ENCODE results near the gene PARD6A. TPM values are rescaled to one million over a fixed set of nuclear protein-coding genes. Genes with fewer than 3 reads are reported as not detected.
A peak's percentile ranks its signal among the peaks of the same experiment; 100 is the strongest.

PARD6A gene
- polyA plus RNA-seq, 1 donor (not counting 4 experiments of a cell fraction or from before 2014, with no cell fraction given): 0.20 TPM

DNA sequence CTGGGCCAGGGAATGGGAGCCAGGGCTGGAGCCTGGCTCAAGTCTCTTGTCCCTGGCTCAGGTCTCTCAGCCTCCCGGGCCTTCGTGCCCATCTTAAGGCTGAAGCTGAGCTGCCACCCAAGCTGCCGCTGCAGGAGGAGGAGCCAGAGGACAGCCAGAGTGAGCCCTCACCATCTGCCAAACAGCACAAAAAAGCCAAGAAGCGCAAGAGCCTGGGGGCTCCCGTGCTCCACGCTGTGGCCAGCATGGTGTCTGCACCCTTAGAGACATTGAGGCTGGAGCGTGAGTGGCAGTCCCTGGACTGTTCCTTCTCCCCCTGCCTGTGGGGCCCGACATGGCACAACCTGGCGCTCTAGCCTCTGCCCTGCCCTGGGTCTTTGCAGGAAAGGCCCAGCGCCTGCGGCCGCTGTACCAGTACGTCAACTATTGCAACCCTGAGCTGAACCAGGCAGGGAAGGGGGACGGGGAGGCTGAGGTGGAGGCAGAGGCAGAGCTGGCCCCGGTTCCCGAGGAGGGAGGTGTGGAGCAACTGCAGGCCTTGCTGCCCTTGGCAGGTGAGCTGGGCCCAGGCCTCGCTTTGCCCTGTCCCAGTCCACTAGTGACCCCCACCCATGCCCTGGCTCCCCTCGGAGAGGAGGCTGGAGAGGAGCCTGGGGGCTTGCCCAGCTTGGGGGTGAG, 7.2 kb downstream of the PARD6A start:
- no peaks in the 10 kb centered on the region for H3K27me3 ChIP-seq (ENCODE audit: control insufficient read depth, extremely low read depth, insufficient read depth, low read length)
- peak; percentile 84 for DNase-seq (ENCODE audit: low read depth, low spot score)
- no peak overlapping the region for H2AFZ ChIP-seq (ENCODE audit: control insufficient read depth, low read length)
- H3K79me2 ChIP-seq (ENCODE audit: control insufficient read depth, insufficient read depth, low read length): no peaks in the 10 kb centered on the region
- H3K9me1 ChIP-seq (ENCODE audit: control insufficient read depth, extremely low read depth, insufficient read depth, low read length): no peaks in the 10 kb centered on the region
- H3K27ac ChIP-seq (ENCODE audit: control insufficient read depth, insufficient read depth, low read length): no peak overlapping the region
- no peaks in the 10 kb centered on the region for H3K9me3 ChIP-seq (ENCODE audit: control insufficient read depth, low read depth, low read length)
- no peaks in the 10 kb centered on the region for H4K20me1 ChIP-seq (ENCODE audit: control insufficient read depth, extremely low read depth, insufficient read depth, low read length)
- peaks cover 10% of the 10 kb centered on the region for H3K4me1 ChIP-seq (ENCODE audit: control insufficient read depth, extremely low read depth, insufficient read depth, low read length)
- H3K36me3 ChIP-seq (ENCODE audit: control insufficient read depth in 2 of 2, extremely low read depth in 1 of 2, insufficient read depth in 2 of 2, low read length in 2 of 2): no peaks in the 10 kb centered on the region
- H3K9ac ChIP-seq (ENCODE audit: control insufficient read depth, extremely low read depth, insufficient read depth, low read length): no peak overlapping the region
- peak; percentile 5 for FAIRE-seq
- TF ChIP-seq EZH2 (IDR thresholded peaks at IDR 0.05; ENCODE audit: low read length): no peak
- TF ChIP-seq, protein P1, sequence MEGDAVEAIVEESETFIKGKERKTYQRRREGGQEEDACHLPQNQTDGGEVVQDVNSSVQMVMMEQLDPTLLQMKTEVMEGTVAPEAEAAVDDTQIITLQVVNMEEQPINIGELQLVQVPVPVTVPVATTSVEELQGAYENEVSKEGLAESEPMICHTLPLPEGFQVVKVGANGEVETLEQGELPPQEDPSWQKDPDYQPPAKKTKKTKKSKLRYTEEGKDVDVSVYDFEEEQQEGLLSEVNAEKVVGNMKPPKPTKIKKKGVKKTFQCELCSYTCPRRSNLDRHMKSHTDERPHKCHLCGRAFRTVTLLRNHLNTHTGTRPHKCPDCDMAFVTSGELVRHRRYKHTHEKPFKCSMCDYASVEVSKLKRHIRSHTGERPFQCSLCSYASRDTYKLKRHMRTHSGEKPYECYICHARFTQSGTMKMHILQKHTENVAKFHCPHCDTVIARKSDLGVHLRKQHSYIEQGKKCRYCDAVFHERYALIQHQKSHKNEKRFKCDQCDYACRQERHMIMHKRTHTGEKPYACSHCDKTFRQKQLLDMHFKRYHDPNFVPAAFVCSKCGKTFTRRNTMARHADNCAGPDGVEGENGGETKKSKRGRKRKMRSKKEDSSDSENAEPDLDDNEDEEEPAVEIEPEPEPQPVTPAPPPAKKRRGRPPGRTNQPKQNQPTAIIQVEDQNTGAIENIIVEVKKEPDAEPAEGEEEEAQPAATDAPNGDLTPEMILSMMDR (optimal IDR thresholded peaks at IDR 0.05 in 1 of 3, IDR thresholded peaks at IDR 0.05 in 1 of 3, conservative IDR thresholded peaks at IDR 0.05 in 1 of 3; ENCODE audit: extremely low read depth in 1 of 3, insufficient read depth in 2 of 3, low read length in 3 of 3): peak; percentile 88 to 95 (median 89)
- dilution Hi-C loops (cut with MboI; ENCODE audit: extremely low pct_ligation_motif_present, low sequenced_read_pairs): no loop called here
- H3K4me3 ChIP-seq (ENCODE audit: control insufficient read depth in 2 of 3, extremely low read depth in 1 of 3, insufficient read depth in 2 of 3, low read depth in 1 of 3, low read length in 3 of 3): no peak overlapping the region
- peak overlapping the region; percentile 85 for H3K4me2 ChIP-seq (ENCODE audit: control insufficient read depth, extremely low read depth, insufficient read depth, low read depth, low read length)

DNA sequence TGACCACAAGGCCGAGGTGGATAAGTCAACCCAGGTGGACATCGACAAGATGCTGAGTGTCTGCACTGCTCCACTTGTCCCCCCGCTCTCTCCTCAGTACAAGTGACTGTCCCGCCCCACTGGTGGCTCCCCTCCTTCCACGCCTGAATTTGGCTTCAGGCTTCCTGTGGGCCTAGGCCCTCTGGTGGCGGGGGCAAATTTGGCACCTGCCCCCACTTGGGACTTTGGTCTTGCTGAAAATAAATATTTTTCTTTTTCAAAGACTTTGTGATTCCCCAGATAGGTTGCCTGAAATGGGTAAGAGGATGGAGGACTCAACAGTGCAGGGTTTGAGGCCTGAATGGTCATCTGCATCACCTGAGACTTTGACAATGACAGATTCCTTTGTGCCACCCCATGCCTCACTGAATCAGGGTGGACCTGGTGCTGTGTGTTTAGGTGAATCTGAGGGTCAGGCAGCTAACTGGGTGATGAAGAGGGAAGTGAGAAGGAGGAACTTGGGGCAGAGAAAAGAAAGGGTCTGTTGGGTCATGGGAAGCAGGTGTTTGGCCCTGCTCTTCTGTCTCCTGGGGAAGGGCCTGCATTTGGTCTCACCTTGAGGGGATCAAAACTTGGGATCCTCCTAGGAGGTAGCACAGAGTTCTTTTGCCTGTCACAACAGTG, 7.9 kb downstream of the PARD6A start:
- Histone ChIP-seq H3K4me1 (ENCODE audit: control insufficient read depth, extremely low read depth, insufficient read depth, low read length) (peaks cover 15% of the 10 kb centered on the region), H3K4me2 (ENCODE audit: control insufficient read depth, extremely low read depth, insufficient read depth, low read depth, low read length) (no peak overlapping the region), H3K79me2 (ENCODE audit: control insufficient read depth, insufficient read depth, low read length) (no peaks in the 10 kb centered on the region), H3K9ac (ENCODE audit: control insufficient read depth, extremely low read depth, insufficient read depth, low read length) (no peak overlapping the region), H3K9me3 (ENCODE audit: control insufficient read depth, low read depth, low read length) (no peaks in the 10 kb centered on the region), H3K36me3 (ENCODE audit: control insufficient read depth in 2 of 2, extremely low read depth in 1 of 2, insufficient read depth in 2 of 2, low read length in 2 of 2) (no peaks in the 10 kb centered on the region), H2AFZ (ENCODE audit: control insufficient read depth, low read length) (no peak overlapping the region), H4K20me1 (ENCODE audit: control insufficient read depth, extremely low read depth, insufficient read depth, low read length) (no peaks in the 10 kb centered on the region), H3K27me3 (ENCODE audit: control insufficient read depth, extremely low read depth, insufficient read depth, low read length) (no peaks in the 10 kb centered on the region), H3K4me3 (ENCODE audit: control insufficient read depth in 2 of 3, extremely low read depth in 1 of 3, insufficient read depth in 2 of 3, low read depth in 1 of 3, low read length in 3 of 3) (no peak overlapping the region), H3K27ac (ENCODE audit: control insufficient read depth, insufficient read depth, low read length) (no peak overlapping the region), H3K9me1 (ENCODE audit: control insufficient read depth, extremely low read depth, insufficient read depth, low read length) (no peaks in the 10 kb centered on the region)
- FAIRE-seq (no peak), DNase-seq (ENCODE audit: low read depth, low spot score) (no peak)
- dilution Hi-C loops (cut with MboI; ENCODE audit: extremely low pct_ligation_motif_present, low sequenced_read_pairs): no loop called here
- TF ChIP-seq, protein P1 (optimal IDR thresholded peaks at IDR 0.05 in 1 of 3, IDR thresholded peaks at IDR 0.05 in 1 of 3, conservative IDR thresholded peaks at IDR 0.05 in 1 of 3; ENCODE audit: extremely low read depth in 1 of 3, insufficient read depth in 2 of 3, low read length in 3 of 3): peak in 2 of 3 experiments; percentile 22 to 32
- no peak for TF ChIP-seq EZH2 (IDR thresholded peaks at IDR 0.05; ENCODE audit: low read length)

Measured in keratinocyte (primary cell).